Mammary epithelial cell (primary cell): ENCODE data around the gene AKT1S1.

Experiments used
- EZH2 ChIP-seq: IDR thresholded peaks from 2 replicates; pipeline ENCODE4 v1.6.1; 2012; ENCODE audit warnings: low read length, inconsistent platforms, borderline replicate concordance
- TF ChIP-seq, protein P1 (sequence below), 2 donors: IDR thresholded peaks in 1 of 2; conservative IDR thresholded peaks in 1 of 2; 2 replicates each; pipeline ENCODE4 v1.5.1; 2011 to 2012; ENCODE audit warnings: inconsistent platforms in 2 of 2, low read length in 2 of 2, mild to moderate bottlenecking in 2 of 2, control low read depth in 1 of 2, low read depth in 1 of 2; ENCODE audit not compliant: insufficient read depth in 1 of 2; ENCODE audit errors: extremely low read depth in 1 of 2

DNA sequence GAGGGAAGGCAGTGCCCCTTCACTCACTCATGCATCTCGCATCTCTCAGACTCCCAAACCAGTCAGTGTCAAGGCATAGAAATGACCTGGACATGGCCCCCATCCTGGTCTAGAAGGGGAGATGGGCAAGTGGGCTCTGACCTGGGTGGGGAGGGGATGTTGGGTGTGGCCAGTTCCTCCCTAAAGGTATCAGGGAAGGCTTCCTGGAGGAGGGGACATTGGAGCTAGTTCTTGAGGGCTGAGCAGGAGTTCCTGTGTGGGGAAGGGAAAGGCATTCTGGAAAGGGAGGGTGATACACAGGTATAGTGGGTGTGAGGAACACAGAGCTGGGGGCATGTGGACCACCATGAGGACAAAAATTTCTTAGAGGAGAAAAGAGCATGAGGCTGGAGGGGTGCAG lies 15.6 kb upstream of the AKT1S1 start:
- TF ChIP-seq, protein P1, sequence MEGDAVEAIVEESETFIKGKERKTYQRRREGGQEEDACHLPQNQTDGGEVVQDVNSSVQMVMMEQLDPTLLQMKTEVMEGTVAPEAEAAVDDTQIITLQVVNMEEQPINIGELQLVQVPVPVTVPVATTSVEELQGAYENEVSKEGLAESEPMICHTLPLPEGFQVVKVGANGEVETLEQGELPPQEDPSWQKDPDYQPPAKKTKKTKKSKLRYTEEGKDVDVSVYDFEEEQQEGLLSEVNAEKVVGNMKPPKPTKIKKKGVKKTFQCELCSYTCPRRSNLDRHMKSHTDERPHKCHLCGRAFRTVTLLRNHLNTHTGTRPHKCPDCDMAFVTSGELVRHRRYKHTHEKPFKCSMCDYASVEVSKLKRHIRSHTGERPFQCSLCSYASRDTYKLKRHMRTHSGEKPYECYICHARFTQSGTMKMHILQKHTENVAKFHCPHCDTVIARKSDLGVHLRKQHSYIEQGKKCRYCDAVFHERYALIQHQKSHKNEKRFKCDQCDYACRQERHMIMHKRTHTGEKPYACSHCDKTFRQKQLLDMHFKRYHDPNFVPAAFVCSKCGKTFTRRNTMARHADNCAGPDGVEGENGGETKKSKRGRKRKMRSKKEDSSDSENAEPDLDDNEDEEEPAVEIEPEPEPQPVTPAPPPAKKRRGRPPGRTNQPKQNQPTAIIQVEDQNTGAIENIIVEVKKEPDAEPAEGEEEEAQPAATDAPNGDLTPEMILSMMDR (conservative IDR thresholded peaks at IDR 0.05 in 1 of 2, IDR thresholded peaks at IDR 0.05 in 1 of 2; ENCODE audit: extremely low read depth in 1 of 2, insufficient read depth in 1 of 2, low read depth in 1 of 2, low read length in 2 of 2): no peak
- no peak for TF ChIP-seq EZH2
